GM12873 (cell line): Measurements from ENCODE around the gene SELENOS.

Source experiments
- CTCF ChIP-seq: IDR thresholded peaks from 2 replicates; pipeline ENCODE4 v1.5.1; 2012; ENCODE audit warnings: low read depth, mild to moderate bottlenecking, moderate library complexity, low read length, control low read depth; ENCODE audit not compliant: insufficient read depth; ENCODE audit errors: missing control alignments

Gene SELENOS

GRCh38 chr15:101315736-101316135 lies 38.5 kb upstream of the SELENOS start:
- no peak for TF ChIP-seq CTCF

- TF ChIP-seq CTCF = no peak
Measured at GRCh38 chr15:101314336-101315125, 37.2 kb upstream of the SELENOS start.

- no peak for TF ChIP-seq CTCF
Measured at GRCh38 chr15:101313041-101313761, 35.9 kb upstream of the SELENOS start.

GRCh38 chr15:101310508-101310907 lies 33.2 kb upstream of the SELENOS start:
- TF ChIP-seq CTCF = no peak

GRCh38 chr15:101310161-101310480 lies 32.8 kb upstream of the SELENOS start:
- TF ChIP-seq CTCF = no peak

GRCh38 chr15:101309436-101310160 lies 32.3 kb upstream of the SELENOS start:
- TF ChIP-seq CTCF = no peak
